ENCODE results near the gene ADAM22.
A peak's percentile ranks its signal among the peaks of the same experiment; 100 is the strongest.
"Not testable (repeated sequence)": the region's sequence is repeated elsewhere in the genome, so short reads cannot be mapped to it uniquely, and the experiment has no call there.

Gene ADAM22, protein sequence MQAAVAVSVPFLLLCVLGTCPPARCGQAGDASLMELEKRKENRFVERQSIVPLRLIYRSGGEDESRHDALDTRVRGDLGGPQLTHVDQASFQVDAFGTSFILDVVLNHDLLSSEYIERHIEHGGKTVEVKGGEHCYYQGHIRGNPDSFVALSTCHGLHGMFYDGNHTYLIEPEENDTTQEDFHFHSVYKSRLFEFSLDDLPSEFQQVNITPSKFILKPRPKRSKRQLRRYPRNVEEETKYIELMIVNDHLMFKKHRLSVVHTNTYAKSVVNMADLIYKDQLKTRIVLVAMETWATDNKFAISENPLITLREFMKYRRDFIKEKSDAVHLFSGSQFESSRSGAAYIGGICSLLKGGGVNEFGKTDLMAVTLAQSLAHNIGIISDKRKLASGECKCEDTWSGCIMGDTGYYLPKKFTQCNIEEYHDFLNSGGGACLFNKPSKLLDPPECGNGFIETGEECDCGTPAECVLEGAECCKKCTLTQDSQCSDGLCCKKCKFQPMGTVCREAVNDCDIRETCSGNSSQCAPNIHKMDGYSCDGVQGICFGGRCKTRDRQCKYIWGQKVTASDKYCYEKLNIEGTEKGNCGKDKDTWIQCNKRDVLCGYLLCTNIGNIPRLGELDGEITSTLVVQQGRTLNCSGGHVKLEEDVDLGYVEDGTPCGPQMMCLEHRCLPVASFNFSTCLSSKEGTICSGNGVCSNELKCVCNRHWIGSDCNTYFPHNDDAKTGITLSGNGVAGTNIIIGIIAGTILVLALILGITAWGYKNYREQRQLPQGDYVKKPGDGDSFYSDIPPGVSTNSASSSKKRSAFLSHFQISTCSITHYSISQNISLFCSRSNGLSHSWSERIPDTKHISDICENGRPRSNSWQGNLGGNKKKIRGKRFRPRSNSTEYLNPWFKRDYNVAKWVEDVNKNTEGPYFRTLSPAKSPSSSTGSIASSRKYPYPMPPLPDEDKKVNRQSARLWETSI

GRCh38 chr7:87933953-87934698 is at the start of gene ADAM22:
ADAM22 (plus strand) TSS chr7:87934251; CDS start chr7:87934466, 215 bp downstream.
- peak; percentile 94 to 98 for DNase-seq

- no peak for DNase-seq
Measured at GRCh38 chr7:87885018-87885417, 49.0 kb upstream of the ADAM22 start.

GRCh38 chr7:87886875-87887274 is 47.2 kb upstream of the ADAM22 start:
- DNase-seq = peak; percentile 6 to 32

DNA sequence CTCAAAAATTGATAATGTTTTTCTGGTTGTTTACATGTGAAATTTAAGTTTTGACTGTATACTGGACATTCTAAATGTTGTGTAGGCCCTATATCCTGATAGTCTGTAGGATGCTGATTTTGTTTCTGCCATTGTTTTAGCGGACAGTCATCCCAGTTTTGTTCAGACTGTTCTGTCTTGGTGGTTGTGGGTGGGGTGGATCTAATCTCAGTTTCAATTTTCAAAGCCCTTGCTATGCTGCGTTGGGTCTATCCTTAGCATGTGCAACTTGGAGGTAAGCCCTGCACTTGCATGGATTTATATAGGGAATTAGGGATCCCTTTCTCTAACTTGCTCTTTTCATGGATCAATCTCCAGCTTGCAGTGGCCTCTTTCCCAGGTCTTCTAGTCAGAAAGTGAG is 38.7 kb upstream of the ADAM22 start:
- no peak for DNase-seq

DNA sequence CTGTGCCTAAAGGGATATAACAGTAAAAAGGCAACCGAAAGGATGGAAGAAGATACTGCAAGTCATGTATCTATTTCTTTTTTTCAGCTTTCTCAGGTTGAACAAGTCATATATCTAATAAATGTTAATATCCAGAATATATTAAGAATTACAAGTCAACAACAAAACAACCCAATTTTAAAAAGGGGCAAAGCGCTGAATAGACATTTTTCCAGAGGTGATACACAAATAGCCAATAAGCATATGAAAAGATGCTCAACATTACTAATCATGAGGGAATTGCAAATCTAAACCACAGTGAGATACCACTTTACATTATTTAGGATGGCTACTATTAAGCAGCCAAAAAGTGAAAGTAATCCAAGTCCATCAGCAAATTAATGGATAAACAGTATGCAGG is 34.8 kb upstream of the ADAM22 start:
- no peak for DNase-seq

DNA sequence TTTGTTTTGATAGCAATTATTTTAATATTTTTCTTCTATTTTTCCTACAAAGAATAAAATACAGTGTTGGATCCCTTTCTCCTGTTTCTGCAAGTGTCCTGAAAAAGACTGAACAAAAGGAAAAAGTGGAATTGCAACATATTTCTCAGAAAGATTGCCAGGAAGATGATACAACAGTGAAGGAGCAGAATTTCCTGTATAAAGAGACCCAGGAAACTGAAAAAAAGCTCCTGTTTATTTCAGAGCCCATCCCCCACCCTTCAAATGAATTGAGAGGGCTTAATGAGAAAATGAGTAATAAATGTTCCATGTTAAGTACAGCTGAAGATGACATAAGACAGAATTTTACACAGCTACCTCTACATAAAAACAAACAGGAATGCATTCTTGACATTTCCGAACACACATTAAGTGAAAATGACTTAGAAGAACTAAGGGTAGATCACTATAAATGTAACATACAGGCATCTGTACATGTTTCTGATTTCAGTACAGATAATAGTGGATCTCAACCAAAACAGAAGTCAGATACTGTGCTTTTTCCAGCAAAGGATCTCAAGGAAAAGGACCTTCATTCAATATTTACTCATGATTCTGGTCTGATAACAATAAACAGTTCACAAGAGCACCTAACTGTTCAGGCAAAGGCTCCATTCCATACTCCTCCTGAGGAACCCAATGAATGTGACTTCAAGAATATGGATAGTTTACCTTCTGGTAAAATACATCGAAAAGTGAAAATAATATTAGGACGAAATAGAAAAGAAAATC is 26.7 kb upstream of the ADAM22 start:
- not testable (repeated sequence) for DNase-seq

DNA sequence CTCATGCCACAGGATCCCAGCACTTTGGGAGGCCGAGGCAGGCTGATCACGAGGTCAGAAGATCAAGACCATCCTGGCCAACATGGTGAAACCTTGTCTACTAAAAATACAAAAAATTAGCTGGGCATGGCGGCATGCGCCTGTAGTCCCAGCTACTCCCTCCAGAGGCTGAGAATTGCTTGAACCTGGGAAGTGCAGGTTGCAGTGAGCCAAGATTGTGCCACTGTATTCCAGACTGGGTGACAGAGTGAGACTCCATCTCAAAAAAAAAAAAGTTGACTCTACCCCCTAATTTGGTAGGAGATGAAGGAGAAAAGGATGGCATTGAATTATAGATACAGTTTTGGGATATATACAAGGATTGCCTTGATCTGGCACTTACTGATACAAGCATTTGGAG is 25.2 kb upstream of the ADAM22 start:
- not testable (repeated sequence) for DNase-seq

DNA sequence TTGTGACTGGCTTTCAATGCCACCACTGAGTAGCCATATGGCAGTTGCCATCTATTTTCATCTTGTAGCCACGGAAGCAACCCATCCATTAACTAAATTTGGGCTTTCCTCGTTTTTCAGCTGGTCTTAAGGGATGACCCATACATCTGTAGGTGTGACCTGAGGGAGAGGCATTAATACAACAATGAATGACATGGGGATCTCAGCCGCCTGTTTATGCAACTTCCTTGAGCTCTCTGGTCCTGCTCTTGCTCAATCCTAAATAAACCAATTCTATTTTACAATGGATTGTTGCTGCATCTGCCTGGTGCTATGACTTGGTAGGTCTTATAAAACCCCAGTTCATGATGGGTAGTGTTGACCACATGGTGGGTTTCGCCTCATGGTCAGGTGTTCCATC is 21.9 kb upstream of the ADAM22 start:
- DNase-seq = no peak

GRCh38 chr7:87918740-87919139 is 15.3 kb upstream of the ADAM22 start:
- peak; percentile 6 to 20 for DNase-seq

DNA sequence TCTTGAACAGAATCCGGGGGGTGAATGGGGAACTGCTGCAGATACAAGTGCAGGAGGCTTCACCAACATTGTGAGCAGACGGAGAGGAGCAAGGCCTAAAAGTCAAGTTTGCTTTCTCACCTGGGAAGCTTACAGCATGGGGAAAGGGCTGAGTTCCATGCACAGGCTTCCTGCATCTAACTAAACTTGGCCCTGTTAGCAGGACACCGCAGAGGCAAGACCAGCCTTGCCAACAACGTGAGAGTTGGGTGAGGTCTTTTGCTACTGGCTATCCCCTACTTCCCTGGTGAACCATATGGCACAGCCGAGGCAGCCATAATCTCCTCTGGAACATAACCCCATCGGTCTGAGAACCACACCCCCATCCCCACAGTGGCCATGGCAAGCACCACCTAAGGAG is 14.2 kb upstream of the ADAM22 start:
- no peak for DNase-seq

DNA sequence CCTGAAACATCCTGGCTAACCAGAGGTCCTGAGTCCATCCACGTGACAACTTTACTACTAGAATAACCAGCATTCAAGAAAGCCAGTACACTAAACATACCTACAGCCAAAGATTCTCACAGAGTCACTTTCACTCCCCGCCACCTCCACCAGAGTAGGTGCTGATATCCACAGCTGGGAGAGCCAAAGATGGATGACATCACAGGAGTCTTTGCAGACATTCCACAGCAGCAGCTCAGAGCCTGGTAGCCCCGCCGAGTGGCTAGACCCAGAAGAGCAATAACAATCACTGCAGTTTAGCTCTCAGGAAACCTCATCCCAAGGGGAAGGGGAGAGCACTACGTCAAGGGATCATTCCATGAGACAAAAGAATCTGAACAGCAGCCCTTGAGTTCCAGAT is 13.5 kb upstream of the ADAM22 start:
- DNase-seq = no peak

DNA sequence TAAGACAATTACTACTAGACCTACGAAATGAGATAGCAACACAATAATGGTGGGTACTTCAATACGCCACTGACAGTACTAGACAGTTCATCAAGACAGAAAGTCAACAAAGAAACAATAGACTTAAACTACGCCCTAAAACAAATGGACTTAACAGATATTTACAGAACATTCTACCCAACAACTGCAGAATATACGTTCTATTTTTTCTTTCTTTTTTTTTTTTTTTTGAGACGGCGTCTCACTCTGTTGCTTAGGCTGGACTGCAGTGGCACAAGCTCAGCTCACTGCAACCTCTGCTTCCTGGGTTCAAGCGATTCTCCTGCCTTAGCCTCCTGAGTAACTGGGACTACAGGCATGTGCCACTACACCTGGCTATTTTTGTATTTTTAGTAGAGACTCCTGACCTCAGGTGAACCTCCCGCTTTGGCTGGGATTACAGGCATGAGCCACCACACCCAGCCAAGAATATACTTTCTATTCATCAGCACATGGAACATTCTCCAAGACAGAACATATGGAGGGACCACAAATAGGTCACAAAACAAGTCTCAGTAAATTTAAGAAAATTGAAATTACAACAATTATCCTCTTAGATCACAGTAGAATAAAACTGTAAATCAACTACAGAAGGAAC is 11.2 kb upstream of the ADAM22 start:
- DNase-seq = not testable (repeated sequence)

DNA sequence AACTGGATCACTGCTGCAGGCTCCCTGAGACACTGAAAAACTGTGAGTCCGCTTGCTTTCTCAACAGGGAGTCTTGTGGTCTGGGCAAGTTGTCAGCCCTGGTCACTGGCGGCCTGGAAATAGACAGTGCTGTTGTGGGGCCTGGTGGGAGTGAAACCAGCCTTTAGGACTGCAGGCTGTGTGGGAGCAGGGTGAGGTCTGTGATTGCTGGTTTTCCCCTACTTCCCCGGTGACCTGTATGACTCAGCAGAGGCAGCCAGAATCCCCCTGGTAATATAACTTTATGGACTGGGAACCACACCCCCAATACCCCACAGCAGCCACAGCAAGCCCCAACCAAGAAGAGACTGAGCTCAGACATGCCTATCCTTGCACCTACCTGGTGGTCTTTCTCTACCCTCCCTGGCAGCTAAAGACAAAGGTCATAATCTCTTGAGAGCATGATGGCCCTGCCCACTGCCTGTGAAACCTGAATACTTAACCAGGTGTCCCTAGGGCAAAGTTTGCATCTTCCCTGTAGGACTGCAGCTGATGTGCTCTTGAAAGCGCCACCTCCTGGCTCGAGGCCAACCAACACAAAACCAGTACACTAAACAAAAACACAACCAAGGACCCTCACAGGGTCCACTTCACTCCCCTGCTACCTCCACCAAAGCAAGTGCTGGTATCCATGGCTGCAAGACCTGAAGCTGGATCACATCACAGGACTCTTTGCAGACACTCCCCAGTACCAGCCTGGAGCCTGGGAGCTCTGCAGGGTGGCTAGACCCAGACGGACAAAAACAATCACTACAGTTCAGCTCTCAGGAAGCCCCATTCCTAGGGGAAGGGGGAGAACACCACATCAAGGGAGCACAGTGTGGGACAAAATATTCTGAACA is 7.2 kb upstream of the ADAM22 start:
- DNase-seq = peak in 1 of 2 experiments; percentile 72

- no peak for DNase-seq
Measured at GRCh38 chr7:87933605-87933952, 472 bp upstream of the ADAM22 start.

DNA sequence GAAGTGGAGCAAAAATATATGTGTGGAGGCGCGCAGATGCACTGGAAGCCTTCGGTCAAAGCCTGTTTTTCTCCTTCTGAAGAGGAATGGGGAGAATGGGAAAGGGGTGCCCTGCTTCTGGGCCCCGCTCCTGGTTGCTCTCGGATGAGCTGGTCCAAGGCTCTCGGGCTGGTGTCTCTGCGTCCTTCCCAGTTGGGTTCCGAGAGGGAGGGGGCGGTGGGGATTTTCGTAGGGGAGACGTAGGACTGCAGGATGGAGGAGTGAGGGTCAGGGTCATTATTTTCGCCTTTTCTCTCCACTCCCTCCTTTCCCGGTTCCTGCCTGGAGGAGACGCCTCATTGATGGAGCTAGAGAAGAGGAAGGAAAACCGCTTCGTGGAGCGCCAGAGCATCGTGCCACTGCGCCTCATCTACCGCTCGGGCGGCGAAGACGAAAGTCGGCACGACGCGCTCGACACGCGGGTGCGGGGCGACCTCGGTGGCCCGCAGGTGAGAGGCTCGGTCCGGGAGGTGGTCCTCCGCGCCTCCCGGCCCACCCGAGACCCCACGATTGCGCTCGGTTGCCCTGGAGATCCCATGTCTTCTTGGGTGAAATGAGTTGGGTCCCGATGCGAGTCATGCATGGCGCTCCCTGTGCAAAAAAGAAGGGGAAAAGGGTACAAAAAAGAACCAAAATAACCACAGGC is 790 bp downstream of the ADAM22 start:
- peak; percentile 77 to 87 for DNase-seq

DNA sequence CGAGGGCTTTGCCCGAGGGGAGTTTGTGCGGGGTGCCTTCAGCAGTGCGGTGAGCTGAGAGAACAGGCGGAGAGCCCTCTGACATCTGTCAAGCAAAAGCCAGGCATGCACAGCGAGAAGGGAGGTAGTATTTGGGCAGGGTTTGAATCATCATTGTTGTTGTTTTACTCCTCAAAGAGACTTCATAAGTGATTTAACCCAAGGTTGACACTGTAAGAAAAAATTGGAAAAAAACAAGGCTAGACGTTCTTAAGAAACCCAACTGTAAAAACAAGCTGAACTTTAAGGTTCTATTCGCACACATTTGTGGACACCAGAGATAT is 1.3 kb downstream of the ADAM22 start:
- DNase-seq = peak; percentile 41 to 43

GRCh38 chr7:87941138-87941537 is 7.1 kb downstream of the ADAM22 start:
- no peak for DNase-seq

DNA sequence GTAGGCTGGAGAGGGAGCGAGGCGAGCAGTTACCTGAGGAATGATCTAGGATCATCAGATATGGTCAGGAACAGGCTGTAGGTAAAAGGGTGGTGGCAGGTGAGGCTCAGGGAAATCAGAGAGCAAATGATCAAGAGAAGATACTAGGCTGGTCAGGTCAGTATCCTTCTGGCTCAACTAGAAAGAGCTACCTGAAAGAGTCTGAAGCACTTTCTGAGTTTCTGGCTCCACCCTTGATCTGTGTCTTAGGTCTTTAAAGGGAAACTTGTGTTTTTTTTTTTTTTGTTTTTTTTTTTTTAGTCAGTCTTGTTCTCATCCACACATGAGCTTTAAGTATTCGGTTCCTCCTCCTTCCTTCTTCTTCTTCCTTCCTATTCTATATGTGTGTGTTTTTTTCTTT is 10.5 kb downstream of the ADAM22 start:
- DNase-seq = no peak

- not testable (repeated sequence) for DNase-seq
Measured at GRCh38 chr7:87945926-87946325, 11.9 kb downstream of the ADAM22 start.

DNA sequence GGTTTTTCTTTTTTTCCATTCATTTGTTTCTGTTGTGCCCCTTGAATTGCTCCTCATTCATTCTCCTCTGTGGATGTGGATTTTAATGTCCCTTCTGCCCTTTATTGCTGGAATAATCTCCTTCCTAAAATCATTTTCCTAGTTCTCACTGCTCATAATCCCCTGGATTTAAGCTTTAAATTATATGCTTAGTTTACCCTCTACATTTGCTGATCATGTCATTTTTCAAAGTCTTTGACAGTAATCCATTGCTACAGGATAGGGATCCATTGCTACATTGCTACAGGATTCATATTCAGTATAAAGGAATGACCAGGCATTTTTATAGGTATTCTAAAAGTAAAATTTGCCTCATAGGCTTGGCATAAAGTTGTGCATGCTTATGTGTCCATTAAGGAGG is 14.3 kb downstream of the ADAM22 start:
- DNase-seq = no peak

Data from NCI-H526 (cell line).